Measurements from ENCODE around the gene UBQLN3. TPM values are rescaled to one million over a fixed set of nuclear protein-coding genes. Genes with fewer than 3 reads are reported as not detected.

UBQLN3 gene
- total RNA-seq, 2 experiments from 2014 or later, result not detected

- POLR2A ChIA-PET, result no interaction called here
- CTCF ChIA-PET, result no interaction called here
Observed at GRCh38 chr11:5507177-5507932, 2.4 kb downstream of the UBQLN3 start.

GRCh38 chr11:5505363-5506048 is 4.3 kb downstream of the UBQLN3 start:
- POLR2A ChIA-PET, result no interaction called here
- CTCF ChIA-PET, result no interaction called here

- POLR2A ChIA-PET, result no interaction called here
- CTCF ChIA-PET, result no interaction called here
Observed at GRCh38 chr11:5504403-5504921, 5.3 kb downstream of the UBQLN3 start.

- CTCF ChIA-PET, result no interaction called here
Observed at GRCh38 chr11:5500393-5500801, 9.4 kb downstream of the UBQLN3 start.

GRCh38 chr11:5499671-5500070 is 10.1 kb downstream of the UBQLN3 start:
- CTCF ChIA-PET, result no interaction called here

More at GRCh38 chr11:5500393-5500801, 9.4 kb downstream of the UBQLN3 start:
- POLR2A ChIA-PET, result no interaction called here

GRCh38 chr11:5489576-5490357 is 20.0 kb downstream of the UBQLN3 start:
- ChIA-PET POLR2A (no interaction called here), CTCF (no interaction called here)

More at GRCh38 chr11:5499671-5500070, 10.1 kb downstream of the UBQLN3 start:
- POLR2A ChIA-PET, result no interaction called here

- CTCF ChIA-PET, result no interaction called here
Observed at GRCh38 chr11:5488798-5489399, 20.9 kb downstream of the UBQLN3 start.

GRCh38 chr11:5488385-5488784 is 21.4 kb downstream of the UBQLN3 start, which contains the start of gene OR52D1:
TSS of gene OR52D1 (plus strand) at chr11:5488685. CDS start at chr11:5488707, 22 bp downstream.
- POLR2A ChIA-PET, result no interaction called here
- CTCF ChIA-PET, result no interaction called here

More at GRCh38 chr11:5488798-5489399, 20.9 kb downstream of the UBQLN3 start:
- POLR2A ChIA-PET, result no interaction called here

GRCh38 chr11:5486421-5486820 is 23.3 kb downstream of the UBQLN3 start:
- CTCF ChIA-PET, result no interaction called here
- POLR2A ChIA-PET, result no interaction called here

- POLR2A ChIA-PET, result no interaction called here
- CTCF ChIA-PET, result no interaction called here
Observed at GRCh38 chr11:5486003-5486402, 23.8 kb downstream of the UBQLN3 start.

- ChIA-PET CTCF (interaction anchor here (1.4 kb wide), 1 partner anchor 333 kb away, joined by 4 read pairs; no protein-coding TSS in a partner anchor), POLR2A (no interaction called here)
Observed at GRCh38 chr11:5476186-5476819, 33.5 kb downstream of the UBQLN3 start.

- CTCF ChIA-PET, result no interaction called here
- POLR2A ChIA-PET, result no interaction called here
Observed at GRCh38 chr11:5473921-5474320, 35.8 kb downstream of the UBQLN3 start.

GRCh38 chr11:5467527-5467926 is 42.2 kb downstream of the UBQLN3 start:
- ChIA-PET CTCF (no interaction called here), POLR2A (no interaction called here)

- CTCF ChIA-PET, result interaction anchor here (0.6 kb wide), 1 partner anchor 1415 kb away, joined by 3 read pairs; no protein-coding TSS in a partner anchor
- POLR2A ChIA-PET, result no interaction called here
Observed at GRCh38 chr11:5460983-5461621, 48.7 kb downstream of the UBQLN3 start.

Other genes with a start within 250 kb of the UBQLN3 start
- not detected for gene HBE1, start 240.0 kb downstream of the UBQLN3 start, total RNA-seq
- gene OR51B4, start 208.0 kb downstream of the UBQLN3 start, total RNA-seq, result not detected
- gene OR51B2, start 185.7 kb downstream of the UBQLN3 start, total RNA-seq, result not detected
- not detected for gene OR51B5, start 166.4 kb downstream of the UBQLN3 start, total RNA-seq
- not detected for gene OR51B6, start 158.4 kb downstream of the UBQLN3 start, total RNA-seq
- gene OR51M1, start 126.1 kb downstream of the UBQLN3 start, total RNA-seq, result not detected
- gene OR51Q1, start 87.8 kb downstream of the UBQLN3 start, total RNA-seq, result not detected
- not detected for gene OR51I1, start 68.4 kb downstream of the UBQLN3 start, total RNA-seq
- not detected for gene OR51I2, start 60.6 kb downstream of the UBQLN3 start, total RNA-seq
- not detected for gene OR52D1, start 21.3 kb downstream of the UBQLN3 start, total RNA-seq
- under 1 TPM in 1 of 2 experiments, not detected in 1; 0.10 TPM for gene UBQLNL, start 6.7 kb upstream of the UBQLN3 start, total RNA-seq
- not detected for gene OR52H1, start 38.6 kb upstream of the UBQLN3 start, total RNA-seq
- not detected for gene OR52B6, start 70.9 kb upstream of the UBQLN3 start, total RNA-seq
- under 1 TPM; 0.23 to 0.44 TPM for gene TRIM6, start 86.7 kb upstream of the UBQLN3 start, total RNA-seq
- 1 to 10 TPM; 3.6 to 4.8 TPM for gene TRIM34, start 115.0 kb upstream of the UBQLN3 start, total RNA-seq
- gene TRIM5, start 175.1 kb upstream of the UBQLN3 start, total RNA-seq, result 1 to 10 TPM; 5.6 to 6.1 TPM
- gene TRIM22, start 179.8 kb upstream of the UBQLN3 start, total RNA-seq, result 10 to 100 TPM; 67.9 to 68.5 TPM
- not detected for gene OR56B1, start 226.5 kb upstream of the UBQLN3 start, total RNA-seq
- gene OR52N4, start 244.3 kb upstream of the UBQLN3 start, total RNA-seq, result under 1 TPM in 1 of 2 experiments, not detected in 1; 0.21 TPM

All from activated CD8-positive, alpha-beta memory T cell treated with anti-CD3 and anti-CD28 coated beads for 36 hours (primary cell).